NB4 (cell line): ENCODE results near the gene VLDLR.

Experiments
- CTCF ChIP-seq: IDR thresholded peaks from one replicate; pipeline ENCODE4 v1.5.1; 2012; ENCODE audit warnings: low read depth, low read length
- POLR2A ChIP-seq: IDR thresholded peaks from 2 replicates; pipeline ENCODE4 v1.6.1; 2011; ENCODE audit warnings: mild to moderate bottlenecking; ENCODE audit not compliant: insufficient read length; ENCODE audit errors: extremely low read depth

GRCh38 chr9:2595973-2596372 lies 25.6 kb upstream of the VLDLR start:
- TF ChIP-seq POLR2A = no peak
- no peak for TF ChIP-seq CTCF
